Kidney glomerular epithelial cell (primary cell): ENCODE data around the gene PRODH2.
"Not testable (repeated sequence)": the region's sequence is repeated elsewhere in the genome, so short reads cannot be mapped to it uniquely, and the experiment has no call there.

Source experiments
- DNase-seq: peaks from one replicate; lab custom pipeline; 2025; lab: John Stamatoyannopoulos, UW

PRODH2 gene

GRCh38 chr19:35843676-35844481 lies 31.2 kb upstream of the PRODH2 start:
- no peak for DNase-seq

GRCh38 chr19:35842666-35843272 lies 30.1 kb upstream of the PRODH2 start:
- no peak for DNase-seq

- DNase-seq: no peak
These were observed 29.4 kb upstream of the PRODH2 start for GRCh38 chr19:35841961-35842595.

GRCh38 chr19:35836096-35836495 lies 23.5 kb upstream of the PRODH2 start:
- DNase-seq: not testable (repeated sequence)

GRCh38 chr19:35833972-35834371 lies 21.3 kb upstream of the PRODH2 start:
- DNase-seq: no peak

GRCh38 chr19:35832054-35832453 lies 19.4 kb upstream of the PRODH2 start:
- no peak for DNase-seq

- DNase-seq: no peak
These were observed 18.3 kb upstream of the PRODH2 start for GRCh38 chr19:35830986-35831385.

- DNase-seq: peak; percentile 33
These were observed 16.2 kb upstream of the PRODH2 start for GRCh38 chr19:35828692-35829301.

- no peak for DNase-seq
These were observed 11.5 kb upstream of the PRODH2 start for GRCh38 chr19:35824150-35824549.

- DNase-seq: no peak
These were observed 9.9 kb upstream of the PRODH2 start for GRCh38 chr19:35822579-35822978.

GRCh38 chr19:35818445-35818844 lies 5.8 kb upstream of the PRODH2 start:
- no peak for DNase-seq

GRCh38 chr19:35816846-35817245 lies 4.2 kb upstream of the PRODH2 start:
- no peak for DNase-seq

- DNase-seq: no peak
These were observed 3.6 kb upstream of the PRODH2 start for GRCh38 chr19:35816262-35816661.

- no peak for DNase-seq
These were observed 622 bp upstream of the PRODH2 start for GRCh38 chr19:35813043-35813890.

GRCh38 chr19:35811317-35812219 lies 1.1 kb downstream of the PRODH2 start:
- no peak for DNase-seq

- no peak for DNase-seq
These were observed 5.0 kb downstream of the PRODH2 start for GRCh38 chr19:35807633-35808032.

- no peak for DNase-seq
These were observed 6.0 kb downstream of the PRODH2 start for GRCh38 chr19:35806597-35806996.

GRCh38 chr19:35805526-35806102 lies 7.0 kb downstream of the PRODH2 start:
- no peak for DNase-seq

- DNase-seq: no peak
These were observed 10.8 kb downstream of the PRODH2 start for GRCh38 chr19:35801828-35802227.

- DNase-seq: no peak
These were observed 15.0 kb downstream of the PRODH2 start for GRCh38 chr19:35797663-35798062.
